ENCODE measurements around the gene SERPINB10.

Gene SERPINB10

DNA sequence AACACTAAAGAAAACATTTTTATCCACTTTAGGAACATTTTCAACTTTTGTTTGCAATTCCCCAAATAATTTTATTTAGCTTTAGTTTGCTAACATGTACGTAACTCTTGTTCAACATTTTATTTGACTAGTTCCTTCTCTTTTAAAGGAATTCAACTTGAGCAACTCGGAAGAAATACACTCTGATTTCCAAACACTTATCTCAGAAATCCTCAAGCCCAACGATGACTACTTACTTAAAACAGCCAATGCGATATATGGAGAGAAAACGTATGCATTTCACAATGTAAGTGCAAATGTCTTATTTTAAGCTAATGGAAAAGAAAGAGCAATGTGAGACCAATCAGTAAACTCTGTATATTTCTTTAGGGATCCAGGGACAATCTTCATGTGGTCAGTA, 10.1 kb downstream of the SERPINB10 start:
- peaks cover 2% of the 10 kb centered on the region for H3K9me3 ChIP-seq (ENCODE audit: insufficient read depth, low read depth, low read length)
- no peak overlapping the region for H3K9ac ChIP-seq (ENCODE audit: low read length)
- H3K36me3 ChIP-seq (ENCODE audit: control insufficient read depth in 1 of 2, insufficient read depth in 2 of 2, low read length in 2 of 2), result no peaks in the 10 kb centered on the region
- no peak overlapping the region for H4K12ac ChIP-seq (ENCODE audit: low read depth, low read length)
- H2AK5ac ChIP-seq (ENCODE audit: low read length), result no peak overlapping the region
- no peak overlapping the region for H3K23ac ChIP-seq (ENCODE audit: low read length)
- H3K4ac ChIP-seq (ENCODE audit: low read depth, low read length), result no peak overlapping the region
- H3K27me3 ChIP-seq (ENCODE audit: insufficient read depth, low read length), result no peaks in the 10 kb centered on the region
- no peak overlapping the region for H3K4me2 ChIP-seq (ENCODE audit: low read length)
- H4K91ac ChIP-seq (ENCODE audit: low read depth, low read length), result no peak overlapping the region
- H2AFZ ChIP-seq (ENCODE audit: insufficient read depth, low read length, poor library complexity), result no peak overlapping the region
- DNase-seq, result peak in 1 of 2 donors; percentile 60
- H3K4me3 ChIP-seq (ENCODE audit: low read depth, low read length), result no peak overlapping the region
- H2BK5ac ChIP-seq (ENCODE audit: low read depth, low read length, poor library complexity), result no peak overlapping the region
- H3K79me2 ChIP-seq (ENCODE audit: control insufficient read depth, insufficient read depth, low read length, poor library complexity), result no peaks in the 10 kb centered on the region
- H3K18ac ChIP-seq (ENCODE audit: low read length), result no peak overlapping the region
- no peak overlapping the region for H2BK120ac ChIP-seq (ENCODE audit: insufficient read depth, low read length, poor library complexity)
- H3K14ac ChIP-seq (ENCODE audit: low read length), result no peak overlapping the region
- no peak overlapping the region for H4K8ac ChIP-seq (ENCODE audit: low read depth, low read length)
- H3K4me1 ChIP-seq (ENCODE audit: control insufficient read depth in 1 of 2, insufficient read depth in 2 of 2, low read length in 2 of 2), result no peaks in the 10 kb centered on the region
- WGBS (ENCODE audit: extremely low coverage, insufficient coverage, insufficient read length), result no CpG with 5 or more reads among the region's 5 CpGs
- H3K79me1 ChIP-seq (ENCODE audit: low read length), result no peaks in the 10 kb centered on the region
- H2BK12ac ChIP-seq (ENCODE audit: low read length), result no peak overlapping the region
- H3K27ac ChIP-seq (ENCODE audit: low read depth, low read length), result no peak overlapping the region

DNA sequence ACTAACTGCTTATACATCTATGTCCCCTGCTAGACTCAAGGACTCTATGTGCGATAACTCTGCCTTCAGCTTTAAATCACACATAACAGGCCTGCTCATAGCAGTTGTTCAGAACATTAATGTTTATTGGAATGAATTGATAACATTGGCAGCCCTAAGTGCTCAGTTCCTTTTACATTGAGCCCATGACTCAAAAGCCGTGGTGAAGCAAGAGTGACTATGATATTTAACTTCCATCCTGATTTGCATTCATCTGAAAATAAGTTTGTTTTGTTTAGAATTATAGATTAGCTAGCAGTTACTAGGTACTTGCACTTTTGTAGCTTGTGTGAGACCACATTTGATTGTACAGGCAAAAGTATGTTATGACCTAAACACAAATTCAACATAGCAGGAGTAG, 14.3 kb downstream of the SERPINB10 start:
- H2AFZ ChIP-seq (ENCODE audit: insufficient read depth, low read length, poor library complexity), result no peak overlapping the region
- DNase-seq, result no peak
- H2BK5ac ChIP-seq (ENCODE audit: low read depth, low read length, poor library complexity), result no peak overlapping the region
- no peak overlapping the region for H3K9ac ChIP-seq (ENCODE audit: low read length)
- no peak overlapping the region for H3K4me3 ChIP-seq (ENCODE audit: low read depth, low read length)
- H3K4me2 ChIP-seq (ENCODE audit: low read length), result no peak overlapping the region
- no CpG with 5 or more reads among the region's 2 CpGs for WGBS (ENCODE audit: extremely low coverage, insufficient coverage, insufficient read length)
- H3K27ac ChIP-seq (ENCODE audit: low read depth, low read length), result no peak overlapping the region
- H3K36me3 ChIP-seq (ENCODE audit: control insufficient read depth in 1 of 2, insufficient read depth in 2 of 2, low read length in 2 of 2), result no peaks in the 10 kb centered on the region
- no peak overlapping the region for H4K12ac ChIP-seq (ENCODE audit: low read depth, low read length)
- H3K4me1 ChIP-seq (ENCODE audit: control insufficient read depth in 1 of 2, insufficient read depth in 2 of 2, low read length in 2 of 2), result no peaks in the 10 kb centered on the region
- no peak overlapping the region for H2BK12ac ChIP-seq (ENCODE audit: low read length)
- H3K9me3 ChIP-seq (ENCODE audit: insufficient read depth, low read depth, low read length), result no peaks in the 10 kb centered on the region
- no peak overlapping the region for H2BK120ac ChIP-seq (ENCODE audit: insufficient read depth, low read length, poor library complexity)
- no peaks in the 10 kb centered on the region for H3K27me3 ChIP-seq (ENCODE audit: insufficient read depth, low read length)
- no peak overlapping the region for H3K23ac ChIP-seq (ENCODE audit: low read length)
- no peaks in the 10 kb centered on the region for H3K79me1 ChIP-seq (ENCODE audit: low read length)
- no peak overlapping the region for H3K4ac ChIP-seq (ENCODE audit: low read depth, low read length)
- no peak overlapping the region for H2AK5ac ChIP-seq (ENCODE audit: low read length)
- H4K8ac ChIP-seq (ENCODE audit: low read depth, low read length), result no peak overlapping the region
- H4K91ac ChIP-seq (ENCODE audit: low read depth, low read length), result no peak overlapping the region
- H3K14ac ChIP-seq (ENCODE audit: low read length), result no peak overlapping the region
- no peaks in the 10 kb centered on the region for H3K79me2 ChIP-seq (ENCODE audit: control insufficient read depth, insufficient read depth, low read length, poor library complexity)
- H3K18ac ChIP-seq (ENCODE audit: low read length), result no peak overlapping the region

DNA sequence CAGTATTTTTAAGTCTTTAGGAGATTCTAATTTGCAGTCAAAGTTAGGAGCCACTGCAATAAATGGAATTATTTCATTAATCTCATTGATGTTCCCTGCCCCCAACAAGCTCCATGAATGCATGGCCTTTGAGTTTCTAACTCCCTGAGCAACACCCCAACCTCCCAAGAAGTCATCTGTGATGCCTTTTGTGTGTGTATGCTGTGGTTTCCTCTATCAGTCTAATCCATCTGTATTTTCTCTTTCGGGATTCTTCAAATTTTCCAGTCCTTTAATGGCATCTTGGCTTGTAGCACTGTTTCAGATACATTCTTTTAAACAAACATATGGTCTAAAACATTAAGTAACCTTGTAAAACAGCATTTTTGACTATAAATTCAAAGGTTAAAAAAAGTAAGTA, 16.8 kb downstream of the SERPINB10 start:
- H3K18ac ChIP-seq (ENCODE audit: low read length), result no peak overlapping the region
- H3K9me3 ChIP-seq (ENCODE audit: insufficient read depth, low read depth, low read length), result no peaks in the 10 kb centered on the region
- no CpG with 5 or more reads among the region's 1 CpG for WGBS (ENCODE audit: extremely low coverage, insufficient coverage, insufficient read length)
- H3K79me2 ChIP-seq (ENCODE audit: control insufficient read depth, insufficient read depth, low read length, poor library complexity), result no peaks in the 10 kb centered on the region
- H3K4me3 ChIP-seq (ENCODE audit: low read depth, low read length), result no peak overlapping the region
- no peaks in the 10 kb centered on the region for H3K4me1 ChIP-seq (ENCODE audit: control insufficient read depth in 1 of 2, insufficient read depth in 2 of 2, low read length in 2 of 2)
- no peak overlapping the region for H4K8ac ChIP-seq (ENCODE audit: low read depth, low read length)
- peak in 1 of 2 donors; percentile 48 for DNase-seq
- H4K12ac ChIP-seq (ENCODE audit: low read depth, low read length), result no peak overlapping the region
- H4K91ac ChIP-seq (ENCODE audit: low read depth, low read length), result no peak overlapping the region
- H2BK12ac ChIP-seq (ENCODE audit: low read length), result no peak overlapping the region
- H2BK120ac ChIP-seq (ENCODE audit: insufficient read depth, low read length, poor library complexity), result no peak overlapping the region
- no peaks in the 10 kb centered on the region for H3K79me1 ChIP-seq (ENCODE audit: low read length)
- no peaks in the 10 kb centered on the region for H3K27me3 ChIP-seq (ENCODE audit: insufficient read depth, low read length)
- no peak overlapping the region for H2AFZ ChIP-seq (ENCODE audit: insufficient read depth, low read length, poor library complexity)
- no peak overlapping the region for H3K14ac ChIP-seq (ENCODE audit: low read length)
- H3K4me2 ChIP-seq (ENCODE audit: low read length), result no peak overlapping the region
- no peak overlapping the region for H3K23ac ChIP-seq (ENCODE audit: low read length)
- H2AK5ac ChIP-seq (ENCODE audit: low read length), result no peak overlapping the region
- H3K4ac ChIP-seq (ENCODE audit: low read depth, low read length), result no peak overlapping the region
- no peak overlapping the region for H2BK5ac ChIP-seq (ENCODE audit: low read depth, low read length, poor library complexity)
- H3K9ac ChIP-seq (ENCODE audit: low read length), result no peak overlapping the region
- no peaks in the 10 kb centered on the region for H3K36me3 ChIP-seq (ENCODE audit: control insufficient read depth in 1 of 2, insufficient read depth in 2 of 2, low read length in 2 of 2)
- H3K27ac ChIP-seq (ENCODE audit: low read depth, low read length), result no peak overlapping the region

DNA sequence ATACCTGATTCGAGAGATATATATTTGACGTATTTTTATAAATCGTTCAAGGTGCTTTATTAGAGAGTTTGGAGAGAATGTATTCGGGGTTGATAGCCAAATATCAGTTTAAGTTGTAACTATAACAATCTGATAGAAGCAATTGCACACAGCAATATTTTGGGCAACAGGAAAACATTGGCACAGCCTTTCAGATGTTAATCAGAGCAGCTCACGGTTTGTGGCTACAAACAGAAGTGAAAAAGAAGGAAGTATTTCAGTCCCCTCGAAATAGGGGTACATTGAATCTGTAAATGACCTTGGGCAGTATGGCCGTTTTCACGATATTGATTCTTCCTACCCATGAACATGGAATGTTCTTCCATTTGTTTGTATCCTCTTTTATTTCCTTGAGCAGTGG, 20.6 kb downstream of the SERPINB10 start:
- Histone ChIP-seq H3K4me2 (ENCODE audit: low read length) (no peak overlapping the region), H2BK5ac (ENCODE audit: low read depth, low read length, poor library complexity) (no peak overlapping the region), H4K8ac (ENCODE audit: low read depth, low read length) (no peak overlapping the region), H2BK12ac (ENCODE audit: low read length) (no peak overlapping the region), H3K9me3 (ENCODE audit: insufficient read depth, low read depth, low read length) (no peaks in the 10 kb centered on the region), H3K36me3 (ENCODE audit: control insufficient read depth in 1 of 2, insufficient read depth in 2 of 2, low read length in 2 of 2) (no peaks in the 10 kb centered on the region), H2AK5ac (ENCODE audit: low read length) (no peak overlapping the region), H2BK120ac (ENCODE audit: insufficient read depth, low read length, poor library complexity) (no peak overlapping the region), H3K14ac (ENCODE audit: low read length) (no peak overlapping the region), H4K12ac (ENCODE audit: low read depth, low read length) (no peak overlapping the region), H3K4me1 (ENCODE audit: control insufficient read depth in 1 of 2, insufficient read depth in 2 of 2, low read length in 2 of 2) (no peaks in the 10 kb centered on the region), H3K18ac (ENCODE audit: low read length) (no peak overlapping the region), H3K79me1 (ENCODE audit: low read length) (no peaks in the 10 kb centered on the region), H3K4ac (ENCODE audit: low read depth, low read length) (no peak overlapping the region), H3K9ac (ENCODE audit: low read length) (no peak overlapping the region), H3K23ac (ENCODE audit: low read length) (no peak overlapping the region), H2AFZ (ENCODE audit: insufficient read depth, low read length, poor library complexity) (no peak overlapping the region), H3K27ac (ENCODE audit: low read depth, low read length) (no peak overlapping the region), H3K4me3 (ENCODE audit: low read depth, low read length) (no peak overlapping the region), H3K79me2 (ENCODE audit: control insufficient read depth, insufficient read depth, low read length, poor library complexity) (no peaks in the 10 kb centered on the region), H4K91ac (ENCODE audit: low read depth, low read length) (no peak overlapping the region), H3K27me3 (ENCODE audit: insufficient read depth, low read length) (no peaks in the 10 kb centered on the region)
- 100% methylated on average over 2 of the region's 8 CpGs for WGBS (ENCODE audit: extremely low coverage, insufficient coverage, insufficient read length)
- no peak for DNase-seq
